Colonic mucosa (tissue), 4 donors: ENCODE data around the gene CFDP1. TPM values are rescaled to one million over a fixed set of nuclear protein-coding genes. Genes with fewer than 3 reads are reported as not detected.

Experiments used
- DNase-seq: peaks from one replicate; pipeline ENCODE4 v3.0.0-alpha.2; 2020
- H3K27ac ChIP-seq: fragments of 200-600 bp; one replicate; pipeline ENCODE4 v1.8.0; 2021
- H3K27me3 ChIP-seq: fragments of 200-600 bp; one replicate; pipeline ENCODE4 v1.8.0; 2021
- H3K36me3 ChIP-seq: fragments of 200-600 bp; one replicate; pipeline ENCODE4 v1.8.0; 2021
- H3K4me1 ChIP-seq: fragments of 200-600 bp; one replicate; pipeline ENCODE4 v1.8.0; 2021; ENCODE audit warnings: mild to moderate bottlenecking
- H3K4me3 ChIP-seq: fragments of 200-600 bp; one replicate; pipeline ENCODE4 v1.8.0; 2021
- H3K9ac ChIP-seq, 2 donors: one replicate each; pipeline ENCODE4 v1.7.0; 2013; ENCODE audit warnings: control low read depth in 2 of 2, low read depth in 2 of 2, low read length in 2 of 2
- H3K9me3 ChIP-seq: fragments of 200-600 bp; one replicate; pipeline ENCODE4 v1.8.0; 2021
- intact Hi-C: fragments of 100-400 bp; cut with DNase I; formaldehyde crosslinking; loops from one replicate; pipeline ENCODE4 v1.14.1; 2022
- total RNA-seq, 2 donors: library from RNA; stranded (reverse); fragmentation: NEBNext Ultra II Directional in 1 of 2; extraction: Animal tissue kit (Norgen Biotek cat#: 25700) in 1 of 2; gene quantifications; one replicate each; pipeline ENCODE4 v1.2.1, GENCODE V29; 2021
- TF ChIP-seq, protein P1 (sequence below): fragments of 200-600 bp; IDR thresholded peaks from one replicate; pipeline ENCODE4 v1.8.0; 2022; ENCODE audit warnings: antibody characterized with exemption, mild to moderate bottlenecking
- donor health status: healthy.
- donor health status: DM: no; HTN: no; CAD: no.
- donor health status: DM: no; HTN: no; CAD: no.

CFDP1 gene
- total RNA-seq, 2 donors from 2014 or later, result 61.6 to 75.8 TPM

DNA sequence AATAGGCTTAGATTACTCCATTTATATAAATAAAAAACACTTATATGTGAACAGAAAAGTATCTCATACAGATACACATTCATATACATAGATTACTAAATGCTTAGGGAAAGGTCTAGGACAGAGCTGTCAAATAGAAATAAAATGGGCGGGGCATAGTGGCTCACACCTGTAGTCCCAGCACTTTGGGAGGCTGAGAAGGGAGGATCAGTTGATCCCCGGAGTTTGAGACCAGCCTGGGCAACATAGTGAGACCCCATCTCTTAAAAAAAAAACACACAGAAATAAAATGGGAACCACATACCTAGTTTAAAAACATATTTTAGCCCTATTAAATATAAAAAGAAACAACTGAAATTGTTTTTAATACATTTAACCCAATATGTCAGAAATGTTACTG, 58.9 kb downstream of the CFDP1 start:
- Histone ChIP-seq H3K9ac (no peak overlapping the region), H3K36me3 (no peaks in the 10 kb centered on the region), H3K4me1 (no peaks in the 10 kb centered on the region), H3K27ac (no peak overlapping the region), H3K9me3 (no peaks in the 10 kb centered on the region), H3K4me3 (no peak overlapping the region), H3K27me3 (no peaks in the 10 kb centered on the region)
- no peak for DNase-seq
- intact Hi-C loops, result no loop called here
- TF ChIP-seq, protein P1, sequence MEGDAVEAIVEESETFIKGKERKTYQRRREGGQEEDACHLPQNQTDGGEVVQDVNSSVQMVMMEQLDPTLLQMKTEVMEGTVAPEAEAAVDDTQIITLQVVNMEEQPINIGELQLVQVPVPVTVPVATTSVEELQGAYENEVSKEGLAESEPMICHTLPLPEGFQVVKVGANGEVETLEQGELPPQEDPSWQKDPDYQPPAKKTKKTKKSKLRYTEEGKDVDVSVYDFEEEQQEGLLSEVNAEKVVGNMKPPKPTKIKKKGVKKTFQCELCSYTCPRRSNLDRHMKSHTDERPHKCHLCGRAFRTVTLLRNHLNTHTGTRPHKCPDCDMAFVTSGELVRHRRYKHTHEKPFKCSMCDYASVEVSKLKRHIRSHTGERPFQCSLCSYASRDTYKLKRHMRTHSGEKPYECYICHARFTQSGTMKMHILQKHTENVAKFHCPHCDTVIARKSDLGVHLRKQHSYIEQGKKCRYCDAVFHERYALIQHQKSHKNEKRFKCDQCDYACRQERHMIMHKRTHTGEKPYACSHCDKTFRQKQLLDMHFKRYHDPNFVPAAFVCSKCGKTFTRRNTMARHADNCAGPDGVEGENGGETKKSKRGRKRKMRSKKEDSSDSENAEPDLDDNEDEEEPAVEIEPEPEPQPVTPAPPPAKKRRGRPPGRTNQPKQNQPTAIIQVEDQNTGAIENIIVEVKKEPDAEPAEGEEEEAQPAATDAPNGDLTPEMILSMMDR, result no peak

DNA sequence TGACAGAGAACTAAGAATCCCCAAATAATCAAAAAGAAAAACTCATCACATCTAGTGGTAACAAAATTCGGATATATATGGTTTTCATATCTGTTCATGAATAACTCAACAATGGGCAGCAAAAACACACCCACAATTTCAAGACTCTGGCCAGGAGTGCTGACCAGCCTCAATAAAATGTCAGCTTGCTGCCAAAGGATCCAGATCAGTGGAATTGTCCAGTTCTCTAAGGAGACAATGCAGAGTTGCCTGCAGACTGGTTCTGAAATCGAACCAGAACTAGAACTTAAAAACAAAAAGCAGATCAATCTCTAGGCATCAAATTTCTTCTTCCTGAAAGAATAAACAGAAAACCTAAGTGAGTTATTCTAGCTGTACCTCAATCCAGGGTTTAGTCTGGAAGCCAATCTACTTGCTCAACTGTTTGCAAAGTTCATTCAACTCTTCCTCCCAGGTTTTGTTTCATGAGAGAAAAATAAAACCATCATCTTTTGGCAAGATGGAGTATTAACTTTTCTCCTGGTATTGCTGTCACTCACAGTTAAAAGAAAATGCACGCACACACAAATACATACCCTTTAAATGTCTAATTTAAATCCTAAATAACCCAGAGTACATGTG, 61.0 kb downstream of the CFDP1 start:
- Histone ChIP-seq H3K9me3 (no peaks in the 10 kb centered on the region), H3K27me3 (no peaks in the 10 kb centered on the region), H3K27ac (no peak overlapping the region), H3K4me1 (no peaks in the 10 kb centered on the region), H3K9ac (no peak overlapping the region), H3K4me3 (no peak overlapping the region), H3K36me3 (no peaks in the 10 kb centered on the region)
- no peak for DNase-seq
- TF ChIP-seq, protein P1, result no peak
- intact Hi-C loops, result no loop called here

DNA sequence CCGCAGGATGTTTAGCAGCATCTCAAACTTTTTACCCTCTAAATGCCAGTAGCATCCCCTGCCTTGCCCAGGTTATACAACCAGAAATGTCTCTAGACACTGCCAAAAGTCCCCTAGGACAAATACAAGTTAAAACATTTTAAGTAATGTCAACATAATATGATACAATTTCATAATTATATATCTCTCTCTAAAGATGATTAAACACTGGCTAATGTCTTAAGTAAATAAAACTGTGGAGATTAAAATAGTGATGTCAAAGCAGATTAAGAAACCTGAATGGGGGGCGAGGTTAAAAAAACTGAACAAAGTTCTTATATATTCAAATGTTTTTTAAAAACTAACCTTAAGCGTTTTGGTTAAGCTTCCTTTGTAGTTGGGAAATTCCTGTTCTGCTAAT, 62.1 kb downstream of the CFDP1 start:
- Histone ChIP-seq H3K4me1 (no peaks in the 10 kb centered on the region), H3K9ac (no peak overlapping the region), H3K27me3 (no peaks in the 10 kb centered on the region), H3K4me3 (no peak overlapping the region), H3K9me3 (no peaks in the 10 kb centered on the region), H3K27ac (no peak overlapping the region), H3K36me3 (no peaks in the 10 kb centered on the region)
- DNase-seq, result no peak
- intact Hi-C loops, result no loop called here
- TF ChIP-seq, protein P1, result no peak

DNA sequence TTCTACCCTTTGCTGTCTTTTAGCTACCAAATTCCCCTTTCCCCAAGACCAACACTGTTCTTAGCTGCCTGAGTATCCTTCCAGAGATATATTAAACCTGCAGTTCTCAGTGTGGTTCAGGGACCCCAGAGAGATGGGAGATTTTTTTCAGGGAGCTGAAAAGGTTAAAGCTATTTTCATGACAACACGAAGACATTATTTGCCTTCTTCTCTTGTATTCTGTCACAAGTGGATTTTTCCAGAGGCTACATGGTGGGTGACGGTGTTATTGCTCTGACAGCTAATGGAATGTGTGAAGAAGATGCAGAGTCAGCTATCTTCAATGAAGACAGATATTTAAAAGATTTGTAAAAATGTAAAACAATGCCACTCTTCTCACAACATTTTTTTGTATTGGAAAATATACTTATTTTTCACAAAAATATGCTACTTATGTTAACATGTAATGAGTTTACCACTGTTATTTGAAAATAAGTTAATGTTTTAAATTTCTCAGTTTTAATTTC, 69.0 kb downstream of the CFDP1 start:
- intact Hi-C loops, result no loop called here
- Histone ChIP-seq H3K9ac (no peak overlapping the region), H3K27ac (no peak overlapping the region), H3K4me3 (no peak overlapping the region), H3K36me3 (no peaks in the 10 kb centered on the region), H3K27me3 (no peaks in the 10 kb centered on the region), H3K4me1 (no peaks in the 10 kb centered on the region), H3K9me3 (no peaks in the 10 kb centered on the region)
- TF ChIP-seq, protein P1, result no peak
- DNase-seq, result no peak

DNA sequence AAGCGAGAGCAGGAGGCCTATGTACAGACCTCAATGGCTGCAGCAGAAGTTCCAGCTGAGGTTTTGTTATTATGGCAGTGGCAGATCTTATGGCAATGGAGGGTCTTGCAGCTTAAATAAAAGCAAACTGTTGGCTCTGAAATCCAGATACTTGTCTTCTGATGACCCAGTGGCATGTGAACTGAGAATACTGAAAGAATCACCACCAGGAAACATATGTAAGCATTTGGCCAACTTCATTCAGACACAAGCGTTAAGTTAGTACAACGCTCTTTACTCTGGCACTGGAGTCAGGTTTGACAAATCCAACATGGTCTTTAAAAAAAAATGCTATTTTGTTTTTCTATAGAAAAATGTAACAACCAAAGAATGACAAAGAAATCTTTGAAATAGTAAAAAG, 70.5 kb downstream of the CFDP1 start:
- intact Hi-C loops, result no loop called here
- Histone ChIP-seq H3K4me3 (no peak overlapping the region), H3K9me3 (no peaks in the 10 kb centered on the region), H3K27ac (no peak overlapping the region), H3K4me1 (no peaks in the 10 kb centered on the region), H3K27me3 (no peaks in the 10 kb centered on the region), H3K36me3 (no peaks in the 10 kb centered on the region), H3K9ac (no peak overlapping the region)
- TF ChIP-seq, protein P1, result no peak
- DNase-seq, result no peak
